ENCODE data around the gene DMD. TPM values are rescaled to one million over a fixed set of nuclear protein-coding genes. Genes with fewer than 3 reads are reported as not detected.

Gene DMD
- total RNA-seq, 2 experiments from 2014 or later, result 0.20 to 0.47 TPM

DNA sequence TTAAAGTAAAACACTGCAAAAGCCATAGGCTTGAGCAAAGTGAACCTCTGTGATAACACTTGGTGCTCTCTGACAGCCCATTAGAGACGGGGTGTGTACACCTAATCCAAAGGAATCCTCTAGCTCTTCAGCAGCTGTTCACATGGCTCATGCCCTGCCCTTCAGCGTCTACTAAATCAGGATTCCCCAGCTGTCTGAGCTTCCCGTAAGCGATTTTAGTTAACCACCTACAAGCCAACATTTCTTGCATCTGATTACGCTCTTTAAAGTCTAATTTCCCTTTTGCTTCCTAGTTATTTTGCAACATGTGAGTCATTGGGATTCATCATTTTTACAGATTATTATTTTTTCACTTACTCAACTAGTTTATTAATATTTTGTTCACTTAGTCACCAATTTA lies 6.5 kb downstream of the DMD start:
- H3K9me3 ChIP-seq (ENCODE audit: control insufficient read depth in 1 of 2, insufficient read depth in 1 of 2, low read length in 2 of 2), result no peaks in the 10 kb centered on the region
- no peaks in the 10 kb centered on the region for H3K4me1 ChIP-seq (ENCODE audit: insufficient read depth, low read length)
- no peaks in the 10 kb centered on the region for H3K36me3 ChIP-seq (ENCODE audit: insufficient read depth, low read length)
- H3K27ac ChIP-seq (ENCODE audit: low read depth in 1 of 2, low read length in 2 of 2), result no peak overlapping the region
- Mint-ChIP-seq H3K4me3 (no peak overlapping the region), H3K27ac (no peak overlapping the region), H3K27me3 (no peaks in the 10 kb centered on the region), H3K9me3 (peaks cover 5% of the 10 kb centered on the region), H3K4me1 (ENCODE audit: low read depth) (no peaks in the 10 kb centered on the region), H3K36me3 (ENCODE audit: low read depth) (no peaks in the 10 kb centered on the region)
- no peak for ATAC-seq (ENCODE audit: poor library complexity)
- CTCF ChIA-PET, result no interaction called here
- TF ChIP-seq CTCF (IDR thresholded peaks at IDR 0.05), result no peak
- no peak for DNase-seq
- intact Hi-C loops (cut with DNase I, micrococcal nuclease), result no loop called here
- H3K27me3 ChIP-seq (ENCODE audit: control insufficient read depth in 1 of 2, insufficient read depth in 2 of 2, low read length in 2 of 2), result no peaks in the 10 kb centered on the region
- POLR2A ChIA-PET, result no interaction called here
- no peak overlapping the region for H3K4me3 ChIP-seq (ENCODE audit: low read length)

DNA sequence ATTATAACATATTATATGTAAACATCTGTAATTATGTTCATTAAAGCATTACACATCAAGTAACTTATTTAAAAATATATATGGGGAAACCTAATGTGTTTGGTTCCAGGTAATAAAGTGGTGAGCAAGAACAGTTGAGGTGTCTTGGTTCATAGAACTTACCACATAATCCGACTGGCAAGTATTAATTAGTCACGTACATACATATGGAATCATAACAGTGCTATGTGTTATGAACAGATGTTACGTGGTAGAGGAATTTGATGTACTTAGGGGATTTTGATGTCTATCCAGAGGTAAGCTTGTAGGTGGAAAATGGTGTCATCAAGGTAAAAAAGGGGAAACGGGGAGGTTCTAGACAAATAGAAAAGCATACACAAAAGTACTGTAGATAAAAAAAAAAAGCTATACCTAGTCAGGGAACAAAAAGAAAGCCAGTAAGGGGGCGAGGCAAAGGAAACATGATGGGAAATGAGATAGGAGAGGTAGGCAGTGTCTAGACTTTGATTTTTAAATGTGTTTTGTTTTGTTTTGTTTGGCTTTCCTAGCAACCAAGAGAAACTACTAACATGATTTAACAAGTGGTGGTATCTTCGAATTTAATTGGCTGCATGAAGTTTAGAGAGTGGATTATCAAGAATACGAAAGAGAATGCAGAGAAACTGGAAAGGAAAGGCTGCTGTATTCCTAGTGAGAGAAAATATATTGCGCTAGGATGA lies 12.6 kb downstream of the DMD start:
- no peak overlapping the region for H3K4me3 ChIP-seq (ENCODE audit: low read length)
- POLR2A ChIA-PET, result no interaction called here
- CTCF ChIA-PET, result no interaction called here

DNA sequence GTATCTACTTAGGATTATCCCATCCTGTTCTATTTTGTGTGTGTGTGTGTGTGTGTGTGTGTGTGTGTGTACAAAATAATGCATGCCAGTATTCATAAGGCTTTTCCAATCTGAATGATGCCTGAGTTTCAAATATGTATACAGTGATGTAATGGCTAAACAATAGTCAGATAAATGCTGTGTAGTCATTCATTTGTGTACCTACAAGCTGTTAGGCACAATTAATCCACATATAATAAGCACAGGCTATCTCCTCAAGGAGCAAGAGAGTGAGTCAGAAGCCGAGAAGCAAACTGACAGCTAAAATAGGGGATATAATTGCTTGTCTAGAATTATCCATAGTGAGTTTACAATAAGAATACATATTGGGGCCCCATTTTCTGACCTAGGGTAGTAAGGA lies 15.7 kb downstream of the DMD start:
- POLR2A ChIA-PET, result no interaction called here
- intact Hi-C loops (cut with DNase I, micrococcal nuclease), result no loop called here
- Histone ChIP-seq H3K9me3 (ENCODE audit: control insufficient read depth in 1 of 2, insufficient read depth in 1 of 2, low read length in 2 of 2) (no peaks in the 10 kb centered on the region), H3K4me3 (ENCODE audit: low read length) (no peak overlapping the region), H3K4me1 (ENCODE audit: insufficient read depth, low read length) (no peaks in the 10 kb centered on the region), H3K27me3 (ENCODE audit: control insufficient read depth in 1 of 2, insufficient read depth in 2 of 2, low read length in 2 of 2) (no peaks in the 10 kb centered on the region), H3K36me3 (ENCODE audit: insufficient read depth, low read length) (no peaks in the 10 kb centered on the region), H3K27ac (ENCODE audit: low read depth in 1 of 2, low read length in 2 of 2) (no peak overlapping the region)
- Mint-ChIP-seq H3K27ac (no peak overlapping the region), H3K4me1 (ENCODE audit: low read depth) (no peaks in the 10 kb centered on the region), H3K36me3 (ENCODE audit: low read depth) (no peaks in the 10 kb centered on the region), H3K27me3 (no peaks in the 10 kb centered on the region), H3K9me3 (peaks cover 2% of the 10 kb centered on the region), H3K4me3 (no peak overlapping the region)
- DNase-seq (no peak), ATAC-seq (ENCODE audit: poor library complexity) (no peak)
- no peak for TF ChIP-seq CTCF (IDR thresholded peaks at IDR 0.05)
- CTCF ChIA-PET, result no interaction called here

More for the DNA sequence above, 12.6 kb downstream of the DMD start:
- Mint-ChIP-seq H3K27ac (no peak overlapping the region), H3K36me3 (ENCODE audit: low read depth) (no peaks in the 10 kb centered on the region), H3K4me1 (ENCODE audit: low read depth) (no peaks in the 10 kb centered on the region), H3K27me3 (no peaks in the 10 kb centered on the region), H3K9me3 (peaks cover 4% of the 10 kb centered on the region), H3K4me3 (no peak overlapping the region)
- H3K36me3 ChIP-seq (ENCODE audit: insufficient read depth, low read length), result no peaks in the 10 kb centered on the region
- no peaks in the 10 kb centered on the region for H3K27me3 ChIP-seq (ENCODE audit: control insufficient read depth in 1 of 2, insufficient read depth in 2 of 2, low read length in 2 of 2)
- ATAC-seq (ENCODE audit: poor library complexity) (no peak), DNase-seq (no peak)
- H3K9me3 ChIP-seq (ENCODE audit: control insufficient read depth in 1 of 2, insufficient read depth in 1 of 2, low read length in 2 of 2), result no peaks in the 10 kb centered on the region
- H3K27ac ChIP-seq (ENCODE audit: low read depth in 1 of 2, low read length in 2 of 2), result no peak overlapping the region
- H3K4me1 ChIP-seq (ENCODE audit: insufficient read depth, low read length), result no peaks in the 10 kb centered on the region
- intact Hi-C loops (cut with DNase I, micrococcal nuclease), result no loop called here
- TF ChIP-seq CTCF (IDR thresholded peaks at IDR 0.05), result no peak

Measured in CD4-positive, alpha-beta T cell (primary cell).